Neural cell (in vitro differentiated cells): Measurements from ENCODE around the gene NHERF2.

Source experiments
- RAD21 ChIP-seq: fragments of 450-650 bp; conservative IDR thresholded peaks from 2 replicates; pipeline ENCODE4 v1.6.1; 2014; ENCODE audit warnings: antibody characterized with exemption, mild to moderate bottlenecking, moderate library complexity
- TF ChIP-seq, protein P1 (sequence below): fragments of 450-650 bp; IDR thresholded peaks from 2 replicates; pipeline ENCODE4 v1.5.1; 2014; ENCODE audit warnings: antibody characterized with exemption, mild to moderate bottlenecking, moderate library complexity; ENCODE audit not compliant: poor library complexity, severe bottlenecking

DNA sequence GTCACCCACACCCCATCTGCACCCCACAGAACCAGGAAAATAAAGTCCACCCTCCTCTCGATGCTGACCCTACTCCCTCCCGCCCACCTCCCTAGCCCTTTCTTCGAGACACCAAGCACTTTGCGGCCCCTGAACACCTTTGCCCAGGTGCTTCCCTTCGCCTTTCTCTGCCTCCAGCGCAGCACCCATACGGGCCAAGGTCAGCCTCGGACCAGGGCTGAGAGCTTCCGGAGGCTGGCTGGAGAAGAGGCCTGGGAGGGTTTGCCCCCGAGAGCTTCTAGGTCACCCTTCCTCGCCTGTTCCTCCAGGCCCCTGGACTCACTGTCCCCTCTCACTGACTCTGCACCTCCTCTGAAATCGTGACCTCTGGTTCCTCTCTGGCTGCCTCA lies 2.7 kb upstream of the NHERF2 start:
- TF ChIP-seq, protein P1, sequence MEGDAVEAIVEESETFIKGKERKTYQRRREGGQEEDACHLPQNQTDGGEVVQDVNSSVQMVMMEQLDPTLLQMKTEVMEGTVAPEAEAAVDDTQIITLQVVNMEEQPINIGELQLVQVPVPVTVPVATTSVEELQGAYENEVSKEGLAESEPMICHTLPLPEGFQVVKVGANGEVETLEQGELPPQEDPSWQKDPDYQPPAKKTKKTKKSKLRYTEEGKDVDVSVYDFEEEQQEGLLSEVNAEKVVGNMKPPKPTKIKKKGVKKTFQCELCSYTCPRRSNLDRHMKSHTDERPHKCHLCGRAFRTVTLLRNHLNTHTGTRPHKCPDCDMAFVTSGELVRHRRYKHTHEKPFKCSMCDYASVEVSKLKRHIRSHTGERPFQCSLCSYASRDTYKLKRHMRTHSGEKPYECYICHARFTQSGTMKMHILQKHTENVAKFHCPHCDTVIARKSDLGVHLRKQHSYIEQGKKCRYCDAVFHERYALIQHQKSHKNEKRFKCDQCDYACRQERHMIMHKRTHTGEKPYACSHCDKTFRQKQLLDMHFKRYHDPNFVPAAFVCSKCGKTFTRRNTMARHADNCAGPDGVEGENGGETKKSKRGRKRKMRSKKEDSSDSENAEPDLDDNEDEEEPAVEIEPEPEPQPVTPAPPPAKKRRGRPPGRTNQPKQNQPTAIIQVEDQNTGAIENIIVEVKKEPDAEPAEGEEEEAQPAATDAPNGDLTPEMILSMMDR: no peak
- no peak for TF ChIP-seq RAD21
